MM.1S (cell line): ENCODE results near the gene CYSRT1.

Experiments
- EZH2 ChIP-seq: fragments of 300-600 bp; sonication (generic); optimal IDR thresholded peaks from 2 replicates; pipeline ENCODE3; 2017; ENCODE audit warnings: low read depth, mild to moderate bottlenecking, antibody characterized with exemption, low read length, mixed read lengths
- TF ChIP-seq, protein P1 (sequence below): fragments of 300-600 bp; sonication (generic); IDR thresholded peaks from 2 replicates; pipeline ENCODE4 v1.5.1; 2016; ENCODE audit warnings: antibody characterized with exemption, low read length, mixed read lengths

DNA sequence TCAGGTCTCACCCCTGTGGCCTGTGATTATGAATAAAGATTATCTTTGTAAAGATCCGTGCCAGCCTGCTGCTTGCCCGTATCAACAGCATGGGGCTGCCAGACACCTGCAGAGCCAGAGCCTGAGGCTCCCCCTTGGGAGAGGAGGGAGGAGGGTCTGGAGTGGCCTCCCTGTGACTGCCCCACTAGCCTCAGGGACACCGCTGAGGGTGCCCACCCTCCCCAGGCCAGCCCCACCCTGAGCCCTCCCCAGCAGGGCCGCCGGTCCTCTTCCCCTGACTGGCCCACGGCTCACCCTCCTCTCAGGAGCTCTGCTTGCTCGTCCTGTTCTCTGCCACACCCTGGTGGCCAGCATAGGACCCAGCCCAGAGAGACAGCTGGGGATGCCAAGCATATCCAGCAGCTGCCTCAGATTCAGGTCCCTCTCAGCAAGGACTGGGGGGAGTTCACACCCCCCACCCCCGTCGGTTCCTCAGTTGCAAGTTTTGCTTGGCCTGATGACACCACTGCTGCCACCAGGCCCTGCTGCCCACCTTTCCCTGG lies 34.6 kb upstream of the CYSRT1 start:
- TF ChIP-seq, protein P1, sequence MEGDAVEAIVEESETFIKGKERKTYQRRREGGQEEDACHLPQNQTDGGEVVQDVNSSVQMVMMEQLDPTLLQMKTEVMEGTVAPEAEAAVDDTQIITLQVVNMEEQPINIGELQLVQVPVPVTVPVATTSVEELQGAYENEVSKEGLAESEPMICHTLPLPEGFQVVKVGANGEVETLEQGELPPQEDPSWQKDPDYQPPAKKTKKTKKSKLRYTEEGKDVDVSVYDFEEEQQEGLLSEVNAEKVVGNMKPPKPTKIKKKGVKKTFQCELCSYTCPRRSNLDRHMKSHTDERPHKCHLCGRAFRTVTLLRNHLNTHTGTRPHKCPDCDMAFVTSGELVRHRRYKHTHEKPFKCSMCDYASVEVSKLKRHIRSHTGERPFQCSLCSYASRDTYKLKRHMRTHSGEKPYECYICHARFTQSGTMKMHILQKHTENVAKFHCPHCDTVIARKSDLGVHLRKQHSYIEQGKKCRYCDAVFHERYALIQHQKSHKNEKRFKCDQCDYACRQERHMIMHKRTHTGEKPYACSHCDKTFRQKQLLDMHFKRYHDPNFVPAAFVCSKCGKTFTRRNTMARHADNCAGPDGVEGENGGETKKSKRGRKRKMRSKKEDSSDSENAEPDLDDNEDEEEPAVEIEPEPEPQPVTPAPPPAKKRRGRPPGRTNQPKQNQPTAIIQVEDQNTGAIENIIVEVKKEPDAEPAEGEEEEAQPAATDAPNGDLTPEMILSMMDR = no peak
- no peak for TF ChIP-seq EZH2
